A673 (cell line): Measurements from ENCODE around the gene DPYSL4.

Experiments
- CTCF ChIP-seq: fragments of 300-800, 200-600 bp; sonication (generic); conservative IDR thresholded peaks from 2 replicates; pipeline ENCODE4 v1.5.1; 2017; ENCODE audit warnings: low read depth, mild to moderate bottlenecking, antibody characterized with exemption, low read length, moderate library complexity, mixed read lengths
- EZH2 ChIP-seq: fragments of 200-600 bp; sonication (generic); IDR thresholded peaks from 2 replicates; pipeline ENCODE4 v1.6.1; 2017; ENCODE audit warnings: borderline replicate concordance, low read depth, mild to moderate bottlenecking, mixed read lengths, antibody characterized with exemption, low read length; ENCODE audit not compliant: poor library complexity, severe bottlenecking

GRCh38 chr10:132154440-132154839, 32.3 kb upstream of the DPYSL4 start:
- TF ChIP-seq CTCF (no peak), EZH2 (no peak)
